GM19025 (cell line): Measurements from ENCODE around the gene CD52.

Experiments used
- ATAC-seq: cut with Tn5 transposase; IDR thresholded peaks from one replicate; pipeline ENCODE4 v1.9.1; 2021; ENCODE audit warnings: mild to moderate bottlenecking, low read depth, moderate library complexity; ENCODE audit not compliant: unreplicated experiment

The CD52 gene, protein sequence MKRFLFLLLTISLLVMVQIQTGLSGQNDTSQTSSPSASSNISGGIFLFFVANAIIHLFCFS

DNA sequence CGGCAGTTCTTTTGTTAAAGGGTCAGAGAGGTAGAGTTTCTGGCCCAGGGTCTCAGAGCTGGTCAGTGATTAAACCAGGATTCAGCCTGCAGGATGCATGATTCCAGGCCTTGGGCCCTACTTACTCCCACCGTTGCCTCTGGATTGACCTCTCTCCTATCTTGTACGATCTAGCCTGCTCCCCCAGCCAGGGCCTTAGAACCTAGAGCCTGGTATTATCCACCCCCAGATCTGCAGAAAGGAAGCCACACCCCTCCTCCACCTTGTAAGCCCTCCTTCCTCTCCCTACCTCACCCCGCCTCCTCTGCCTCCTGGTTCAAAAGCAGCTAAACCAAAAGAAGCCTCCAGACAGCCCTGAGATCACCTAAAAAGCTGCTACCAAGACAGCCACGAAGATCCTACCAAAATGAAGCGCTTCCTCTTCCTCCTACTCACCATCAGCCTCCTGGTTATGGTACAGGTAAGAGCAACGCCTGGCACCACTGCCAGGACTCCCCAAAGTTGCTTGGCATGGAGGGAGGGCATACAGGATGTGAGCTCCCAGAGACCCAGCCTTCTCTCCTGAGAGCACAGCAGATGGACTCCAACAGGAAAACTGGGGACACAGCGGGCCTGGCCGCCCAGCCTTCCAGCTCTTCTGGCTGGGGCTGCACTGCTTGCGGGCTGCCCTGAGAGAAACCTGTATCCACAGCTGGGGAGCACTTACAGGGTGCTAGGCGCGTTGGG is at the start of gene CD52:
TSS of gene CD52 (plus strand) at position 347 of the 726 bp plus-strand sequence. CDS start at position 407, 60 bp downstream.
- peak; percentile 32 for ATAC-seq

DNA sequence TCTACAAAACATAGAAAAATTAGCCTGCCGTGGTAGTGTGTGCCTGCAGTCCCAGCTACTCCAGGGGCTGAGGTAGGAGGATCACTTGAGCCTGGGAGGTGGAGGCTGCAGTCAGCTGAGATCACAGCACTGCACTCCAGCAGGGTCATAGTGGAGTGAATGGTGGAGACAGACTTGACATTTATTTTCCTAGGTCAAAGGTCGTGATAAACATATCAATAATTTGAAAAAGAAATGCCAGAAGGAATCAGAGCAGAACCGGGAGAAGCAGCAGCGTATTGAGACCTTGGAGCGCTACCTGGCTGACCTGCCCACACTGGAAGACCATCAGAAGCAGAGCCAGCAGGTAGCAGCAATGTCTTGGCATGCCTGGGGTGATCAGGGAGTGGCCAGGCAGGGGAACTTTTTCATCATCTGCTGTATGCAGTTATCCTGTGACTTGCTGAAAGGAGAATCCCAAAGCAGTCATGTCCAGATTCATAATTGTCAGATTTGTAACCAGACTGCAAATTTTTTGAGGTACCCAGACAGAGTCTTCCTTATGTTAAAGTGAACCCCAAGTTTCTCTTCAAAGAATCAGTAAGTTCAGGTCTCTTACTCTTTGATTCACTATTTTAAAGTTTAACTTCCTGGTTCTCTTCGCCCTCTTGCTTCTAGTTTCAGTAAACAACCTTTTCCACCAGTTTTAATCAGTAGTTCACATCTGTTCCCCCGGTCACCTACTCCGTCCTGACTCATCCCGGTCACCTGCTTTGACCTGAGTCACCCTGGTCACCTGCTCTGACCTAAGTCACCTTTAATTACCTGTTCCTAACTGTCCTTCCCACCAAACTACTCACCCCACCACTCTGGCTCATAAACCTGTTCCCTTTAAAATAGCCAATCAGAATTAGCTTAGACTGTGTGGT is 49.2 kb upstream of the CD52 start:
- ATAC-seq: no peak

DNA sequence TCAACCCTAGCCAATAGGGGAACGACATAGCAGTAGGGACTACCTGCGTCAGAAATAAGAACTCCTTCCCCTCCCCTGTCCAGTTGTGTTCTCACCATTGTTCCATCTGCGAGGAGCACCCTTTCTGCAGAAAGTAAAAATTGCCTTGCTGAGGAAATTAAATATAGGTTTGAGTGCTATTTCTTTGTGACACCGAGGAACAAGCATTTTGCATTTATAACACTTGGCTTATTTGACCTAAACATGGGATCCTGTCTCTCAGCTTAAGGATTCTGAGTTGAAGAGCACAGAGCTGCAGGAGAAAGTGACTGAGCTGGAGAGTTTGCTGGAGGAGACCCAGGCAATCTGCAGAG is 48.6 kb upstream of the CD52 start:
- no peak for ATAC-seq

DNA sequence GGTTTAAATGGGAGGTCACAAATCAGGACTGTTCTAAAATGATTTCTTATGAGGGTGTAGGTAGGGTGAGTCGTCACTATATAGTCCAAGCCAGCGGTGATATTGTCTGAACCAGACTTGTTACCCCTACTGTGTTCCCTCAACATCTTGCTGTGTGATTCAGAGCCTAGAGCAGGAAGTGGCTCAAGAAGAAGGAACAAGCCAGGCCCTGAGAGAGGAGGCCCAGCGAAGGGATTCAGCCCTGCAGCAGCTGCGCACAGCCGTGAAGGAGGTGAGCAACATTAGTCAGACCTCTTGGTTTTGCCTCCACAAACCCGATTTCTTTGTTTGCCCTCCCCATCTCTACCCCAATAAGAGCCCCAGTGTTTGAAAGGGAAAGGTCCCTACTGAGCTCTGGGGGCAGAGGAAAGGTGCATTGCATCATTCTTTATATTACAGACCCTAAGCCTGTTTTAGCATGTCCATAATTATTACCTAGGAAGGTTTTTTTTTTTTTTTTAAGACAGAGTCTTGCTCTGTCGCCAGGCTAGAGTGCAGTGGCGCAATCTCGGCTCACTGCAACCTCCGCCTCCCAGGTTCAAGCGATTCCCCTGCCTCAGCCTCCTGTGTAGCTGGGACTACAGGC is 42.8 kb upstream of the CD52 start:
- ATAC-seq: no peak

DNA sequence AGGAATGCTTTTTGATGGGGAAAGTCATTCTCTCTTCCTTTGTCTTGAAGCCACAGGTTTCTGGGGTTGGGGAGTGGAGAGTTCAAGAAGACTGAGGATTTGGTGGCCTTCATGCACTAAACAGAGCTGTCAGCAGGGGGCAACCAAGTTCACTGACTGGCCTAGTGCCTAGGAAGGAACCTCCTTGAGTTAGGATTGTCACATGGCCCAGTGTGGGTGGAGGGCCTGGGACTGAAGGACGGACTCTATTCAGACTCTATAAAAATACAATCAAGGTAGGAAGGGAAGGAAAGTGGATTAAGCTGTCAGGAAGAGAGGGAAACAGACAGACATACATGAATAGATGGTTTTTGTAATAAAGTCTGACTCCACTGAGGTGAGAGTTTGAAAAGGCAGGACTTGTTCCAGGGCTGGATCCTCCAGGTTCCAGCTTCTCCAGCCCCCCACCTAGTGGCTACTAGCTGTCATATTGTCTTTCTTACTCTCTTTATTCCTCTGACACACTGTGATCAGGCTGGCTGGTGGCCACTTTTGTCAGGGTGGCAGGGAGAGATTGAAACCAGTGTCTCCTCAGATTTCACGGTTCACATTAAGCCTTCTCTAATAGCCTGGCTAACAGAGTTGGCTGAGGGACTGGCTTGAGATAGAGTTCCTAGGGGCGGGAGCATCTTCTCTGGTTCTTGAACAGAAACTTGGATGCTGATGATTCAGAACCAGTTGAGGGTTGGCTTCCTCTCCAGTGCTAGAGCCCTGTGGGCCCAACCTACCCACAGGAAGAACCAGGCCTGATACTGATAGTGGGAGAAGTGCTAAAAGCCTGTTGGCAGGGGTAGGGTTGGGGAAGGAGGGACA is 42.0 kb upstream of the CD52 start:
- ATAC-seq: no peak

DNA sequence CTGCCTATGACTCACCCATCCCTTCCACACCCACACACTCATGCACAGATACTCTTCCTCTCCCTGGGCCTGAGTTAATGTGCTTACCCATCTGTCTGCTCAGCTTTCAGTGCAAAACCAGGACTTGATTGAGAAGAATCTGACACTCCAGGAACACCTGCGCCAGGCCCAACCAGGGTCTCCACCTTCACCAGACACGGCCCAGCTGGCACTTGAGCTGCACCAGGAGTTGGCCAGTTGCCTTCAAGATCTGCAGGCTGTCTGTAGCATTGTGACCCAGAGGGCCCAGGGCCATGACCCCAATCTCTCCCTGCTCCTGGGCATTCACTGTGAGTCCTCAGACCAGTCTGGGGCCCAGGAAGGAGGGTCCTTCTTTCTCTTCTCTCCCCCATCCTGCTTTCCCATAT is 41.3 kb upstream of the CD52 start:
- no peak for ATAC-seq

DNA sequence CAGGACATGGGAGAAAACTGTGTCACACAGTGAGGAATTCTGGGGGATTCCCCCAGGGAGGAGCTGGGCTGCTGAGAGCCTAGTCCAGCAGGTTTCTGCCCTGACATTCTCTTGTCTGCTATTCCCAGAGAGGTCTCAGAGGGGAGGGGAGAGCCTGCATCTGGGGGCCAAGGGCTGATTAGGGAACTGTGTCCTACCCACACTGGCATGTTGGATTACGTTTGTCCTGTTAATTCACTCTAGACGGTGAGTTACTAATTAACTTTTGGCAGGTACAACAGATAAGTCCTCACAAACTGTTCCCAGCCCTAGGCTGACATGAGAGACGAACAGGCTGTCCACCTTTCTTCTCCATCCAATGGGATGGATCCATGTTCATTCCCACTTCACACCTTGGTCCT is 40.5 kb upstream of the CD52 start:
- ATAC-seq: no peak

DNA sequence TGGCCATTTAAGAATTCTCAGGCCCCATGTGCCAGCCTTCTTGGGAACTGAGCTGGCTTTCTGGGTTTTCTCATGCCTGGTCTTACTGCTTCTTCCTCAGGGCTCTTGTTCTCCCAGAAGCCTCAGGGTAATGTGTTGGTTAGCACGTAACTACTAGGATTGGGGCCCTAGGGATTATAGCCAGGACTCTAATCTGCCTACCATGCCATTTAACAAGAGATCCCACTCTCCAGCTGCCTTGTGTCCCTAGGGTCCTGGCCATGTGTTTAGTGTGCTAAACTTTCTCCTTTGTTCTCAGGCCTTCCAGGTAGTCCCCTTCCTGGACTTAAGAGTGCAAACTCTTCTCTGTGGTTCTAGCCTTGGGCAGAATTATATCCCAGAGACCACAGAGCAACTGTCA is 40.0 kb upstream of the CD52 start:
- no peak for ATAC-seq

DNA sequence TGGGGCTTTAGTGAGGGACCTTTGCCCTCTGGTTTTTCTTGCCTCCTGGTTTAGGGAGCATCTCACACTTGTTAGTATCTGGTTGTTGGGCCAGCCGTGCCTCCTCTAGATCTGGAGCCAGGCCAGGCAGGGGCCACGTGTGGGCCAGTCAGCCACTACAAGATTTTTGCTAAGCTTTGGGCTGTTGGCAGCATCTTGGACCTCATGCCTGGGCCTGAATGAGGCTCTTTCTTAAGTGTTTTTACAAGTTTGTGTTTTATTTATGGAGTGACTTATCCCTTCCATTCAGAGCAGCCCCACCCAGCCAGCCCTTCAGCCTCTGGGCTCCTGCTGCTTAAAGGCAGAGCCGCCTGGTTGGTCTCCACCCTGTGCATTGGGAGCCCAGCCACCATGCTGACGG is 39.5 kb upstream of the CD52 start:
- no peak for ATAC-seq

DNA sequence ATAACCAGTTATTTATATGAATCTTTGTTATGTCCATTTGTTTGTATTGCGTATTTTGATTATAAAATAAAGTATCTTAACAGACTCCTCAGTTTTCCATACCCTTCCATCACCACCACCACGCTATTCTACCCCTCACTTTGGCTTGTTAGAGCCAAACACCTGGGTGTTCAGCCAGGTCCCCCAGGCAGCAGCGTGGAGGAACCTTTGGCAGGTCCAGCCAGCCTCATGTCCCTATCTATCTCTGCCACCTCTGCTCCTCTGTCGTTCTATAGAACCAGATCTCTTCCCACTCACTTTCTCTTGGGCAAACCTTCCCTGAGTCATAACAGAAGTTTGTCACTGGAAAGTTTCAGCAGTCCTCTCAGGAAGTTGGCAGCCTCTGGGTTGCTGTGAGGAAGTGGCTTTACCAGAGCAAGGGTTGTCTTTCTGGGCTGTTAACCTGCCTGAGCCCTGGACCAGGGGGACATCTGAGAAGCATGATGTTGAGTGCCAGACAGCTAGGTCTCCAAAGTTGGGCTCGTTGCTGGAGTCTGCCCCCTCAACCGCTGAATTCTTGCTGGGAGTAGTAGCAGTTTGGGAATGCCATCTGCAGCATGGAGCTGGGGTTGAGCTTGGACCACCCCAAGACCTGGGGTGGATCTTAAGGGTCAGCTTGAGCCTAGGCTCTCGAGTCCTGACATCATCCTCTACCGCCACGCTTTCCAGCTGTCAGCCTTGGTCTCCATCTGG is 38.9 kb upstream of the CD52 start:
- no peak for ATAC-seq

DNA sequence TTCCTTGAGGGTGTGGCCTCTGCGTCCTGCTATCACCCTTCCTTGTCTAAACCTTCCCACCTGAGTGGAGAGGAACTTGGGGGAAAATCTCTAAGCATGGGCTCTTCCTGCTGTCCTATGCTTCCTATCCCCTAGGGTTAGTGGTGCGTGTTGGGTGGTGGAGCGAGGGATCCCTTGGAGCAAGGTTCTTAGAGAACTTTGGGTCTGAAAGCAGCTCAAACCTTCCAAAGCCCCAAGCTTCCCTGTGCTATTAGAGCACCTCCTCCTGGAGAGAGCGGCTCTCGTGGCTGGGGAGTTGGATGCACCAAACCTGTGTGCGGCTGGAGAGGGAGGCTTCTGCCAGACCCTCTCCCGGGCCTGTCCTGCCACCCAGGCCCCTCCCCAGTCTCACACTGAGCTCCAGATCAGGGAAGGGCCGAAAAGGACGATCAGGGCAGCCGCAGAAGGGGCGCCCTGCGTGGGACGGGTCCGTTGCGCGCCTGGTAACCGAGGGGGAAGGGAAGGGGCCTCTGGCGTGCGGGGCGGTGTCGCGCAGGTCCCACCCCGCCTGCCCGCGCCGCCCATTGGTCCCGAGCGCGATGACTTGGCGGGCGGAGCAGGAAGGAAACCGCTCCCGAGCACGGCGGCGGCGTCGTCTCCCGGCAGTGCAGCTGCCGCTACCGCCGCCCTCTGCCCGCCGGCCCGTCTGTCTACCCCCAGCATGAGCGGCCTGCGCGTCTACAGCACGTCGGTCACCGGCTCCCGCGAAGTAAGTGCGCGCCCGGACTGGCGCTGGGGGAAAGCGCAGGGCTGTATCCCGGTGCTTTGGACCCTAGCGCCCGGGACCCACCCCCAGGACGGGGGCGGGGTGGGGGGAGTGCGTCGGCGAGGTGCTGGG is 38.1 kb upstream of the CD52 start, which contains the start of gene SH3BGRL3:
TSS of gene SH3BGRL3 (plus strand) at position 631 of the 877 bp plus-strand sequence. CDS start at position 701, 70 bp downstream.
- ATAC-seq: peak; percentile 77

DNA sequence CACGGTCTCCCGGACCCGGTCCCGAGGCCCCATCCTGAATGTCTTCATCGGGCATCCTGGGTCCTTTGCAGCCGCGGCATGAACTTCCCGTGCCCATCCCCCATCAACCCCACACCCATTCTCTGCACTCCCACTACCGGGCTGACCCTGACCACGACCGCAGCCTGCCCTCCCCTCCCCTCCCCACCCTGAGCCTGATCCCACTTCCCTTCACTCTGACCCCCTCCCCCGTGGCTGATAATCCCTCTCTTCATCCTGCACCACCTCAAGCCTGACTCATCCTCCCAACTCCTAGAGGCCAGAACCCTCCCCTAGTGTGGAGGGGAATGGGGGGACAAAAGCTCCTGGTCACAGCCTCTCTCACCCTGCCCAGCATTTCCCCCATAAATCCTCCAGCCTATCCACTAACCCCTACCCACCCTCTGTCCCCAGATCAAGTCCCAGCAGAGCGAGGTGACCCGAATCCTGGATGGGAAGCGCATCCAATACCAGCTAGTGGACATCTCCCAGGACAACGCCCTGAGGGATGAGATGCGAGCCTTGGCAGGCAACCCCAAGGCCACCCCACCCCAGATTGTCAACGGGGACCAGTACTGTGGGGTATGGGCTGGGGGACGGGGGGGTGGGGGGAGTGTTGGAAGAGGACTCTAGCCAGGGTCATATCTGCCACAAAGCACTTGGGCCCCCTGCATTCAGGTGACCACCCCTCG is 37.3 kb upstream of the CD52 start:
- ATAC-seq: no peak

DNA sequence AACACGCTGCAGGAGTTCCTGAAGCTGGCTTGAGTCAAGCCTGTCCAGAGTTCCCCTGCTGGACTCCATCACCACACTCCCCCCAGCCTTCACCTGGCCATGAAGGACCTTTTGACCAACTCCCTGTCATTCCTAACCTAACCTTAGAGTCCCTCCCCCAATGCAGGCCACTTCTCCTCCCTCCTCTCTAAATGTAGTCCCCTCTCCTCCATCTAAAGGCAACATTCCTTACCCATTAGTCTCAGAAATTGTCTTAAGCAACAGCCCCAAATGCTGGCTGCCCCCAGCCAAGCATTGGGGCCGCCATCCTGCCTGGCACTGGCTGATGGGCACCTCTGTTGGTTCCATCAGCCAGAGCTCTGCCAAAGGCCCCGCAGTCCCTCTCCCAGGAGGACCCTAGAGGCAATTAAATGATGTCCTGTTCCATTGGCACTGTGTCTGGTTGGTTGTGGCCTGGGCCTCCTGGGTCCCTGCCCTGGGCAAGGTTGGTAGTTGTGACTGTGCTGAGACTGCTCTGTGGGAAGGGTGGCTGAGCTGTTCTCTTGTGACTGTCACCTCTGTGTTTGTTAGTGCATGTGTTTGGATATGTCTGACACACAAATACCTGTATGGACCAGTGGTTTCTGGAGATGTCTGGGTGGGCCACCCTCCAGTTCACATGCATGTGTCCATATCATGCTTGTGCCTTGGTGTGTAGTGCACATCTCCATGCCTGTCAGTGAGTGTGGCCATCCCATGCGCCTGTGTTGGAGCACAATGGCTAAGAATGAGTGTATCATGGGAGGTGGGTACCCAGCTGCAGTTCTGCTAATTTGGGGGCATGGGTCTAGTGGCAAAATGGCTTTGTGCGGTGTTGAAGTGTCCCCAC is 36.4 kb upstream of the CD52 start:
- ATAC-seq: no peak

DNA sequence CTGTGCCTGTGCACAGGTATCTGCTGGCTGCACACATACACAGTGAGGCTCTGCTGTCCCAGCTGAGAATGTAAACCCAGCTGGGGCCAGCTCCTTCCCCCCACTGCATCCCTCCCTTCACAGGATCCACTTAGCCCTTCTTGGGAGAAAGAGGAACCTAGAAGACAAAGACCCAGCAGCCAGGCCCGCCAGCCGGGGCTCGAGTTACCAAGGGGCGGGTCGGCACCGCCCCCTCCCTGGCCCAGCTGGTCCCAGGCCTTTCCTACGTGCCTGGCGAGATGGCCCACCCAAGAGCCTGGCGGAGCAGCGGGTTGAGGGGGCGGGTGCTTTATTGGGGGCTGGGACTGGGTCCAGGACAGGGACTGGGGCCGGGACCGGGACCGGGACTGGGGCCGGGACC is 35.8 kb upstream of the CD52 start:
- no peak for ATAC-seq

DNA sequence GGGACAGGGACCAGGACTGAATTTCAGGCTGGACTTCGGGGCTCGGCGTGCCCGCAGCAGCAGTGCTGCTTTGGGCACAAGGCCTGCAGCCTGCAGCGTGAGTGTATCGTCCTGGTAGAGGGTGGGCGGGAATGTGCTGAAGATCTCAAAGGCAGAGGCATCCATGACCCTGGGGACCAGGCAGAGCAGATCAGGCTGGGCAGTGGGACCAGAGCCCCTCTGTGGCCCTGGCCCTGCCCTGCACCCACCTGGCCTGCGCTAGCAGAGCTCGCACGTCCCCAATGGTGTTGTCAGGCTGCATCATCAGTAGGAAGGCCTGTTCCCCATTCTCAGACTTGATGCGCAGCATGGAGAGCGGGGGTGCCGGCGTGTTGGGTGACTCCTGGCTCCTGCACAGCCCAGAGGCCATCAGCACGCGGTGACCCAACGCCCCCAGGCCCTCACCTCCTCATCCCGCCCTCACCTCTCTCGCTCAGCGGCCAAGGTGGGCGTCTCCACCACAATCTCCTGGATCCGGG is 35.3 kb upstream of the CD52 start:
- no peak for ATAC-seq

DNA sequence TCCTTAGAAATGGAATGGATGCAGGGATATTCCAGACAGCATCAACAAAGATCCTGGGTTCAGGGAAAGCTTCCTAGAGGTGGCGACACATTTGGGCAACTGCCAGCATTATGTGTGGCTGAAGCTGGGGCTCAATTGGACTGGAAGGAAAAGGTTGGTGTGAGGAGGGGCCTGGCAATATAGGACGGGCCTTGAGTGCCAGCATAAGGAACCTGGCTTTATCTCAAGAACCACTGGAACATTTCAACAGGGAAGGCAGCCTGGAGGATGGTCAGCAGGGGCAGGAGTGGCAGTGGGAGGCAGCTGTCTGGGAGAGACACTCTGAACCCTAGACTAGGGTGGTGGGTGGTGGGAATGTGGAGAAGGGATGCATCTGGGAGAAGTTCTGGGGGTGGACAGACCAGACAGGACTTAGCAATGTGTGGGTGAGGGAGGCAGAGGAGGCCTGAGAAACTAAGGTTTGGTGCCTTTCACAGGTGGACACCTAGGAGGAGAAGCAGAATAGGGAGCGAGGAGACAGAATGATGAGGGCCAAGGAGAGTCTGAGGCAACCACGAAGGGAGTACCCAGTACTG is 34.4 kb upstream of the CD52 start:
- ATAC-seq: no peak
